GM23248 (cell line): ENCODE data around the gene RAG2. TPM values are rescaled to one million over a fixed set of nuclear protein-coding genes. Genes with fewer than 3 reads are reported as not detected.

Experiments
- DNase-seq: peaks from one replicate; pipeline ENCODE4 v3.0.0-alpha.2; 2015
- H2AFZ ChIP-seq: fragments of 200-600 bp; sonication (generic); 2 replicates; pipeline ENCODE4 v1.6.1; 2016; ENCODE audit warnings: antibody characterized with exemption
- H3F3A ChIP-seq: fragments of 200-600 bp; sonication (generic); 2 replicates; pipeline ENCODE4 v1.6.1; 2016; ENCODE audit warnings: mild to moderate bottlenecking, antibody characterized with exemption, mixed run types; ENCODE audit not compliant: insufficient read depth
- H3K27ac ChIP-seq: fragments of 200-600 bp; sonication (generic); 2 replicates; pipeline ENCODE4 v1.5.1; 2016; ENCODE audit warnings: mild to moderate bottlenecking
- H3K27me3 ChIP-seq: fragments of 200-600 bp; sonication (generic); replicated peaks from 2 replicates; pipeline ENCODE4 v1.6.1; 2016; ENCODE audit warnings: mild to moderate bottlenecking; ENCODE audit not compliant: insufficient read depth
- H3K36me3 ChIP-seq: fragments of 200-600 bp; sonication (generic); 2 replicates; pipeline ENCODE4 v1.6.1; 2016; ENCODE audit warnings: low read depth, mild to moderate bottlenecking
- H3K4me1 ChIP-seq: fragments of 200-600 bp; sonication (generic); 2 replicates; pipeline ENCODE4 v1.6.1; 2016; ENCODE audit warnings: mild to moderate bottlenecking; ENCODE audit not compliant: insufficient read depth
- H3K4me2 ChIP-seq: fragments of 200-600 bp; sonication (generic); one replicate; pipeline ENCODE4 v1.6.1; 2016; ENCODE audit warnings: mild to moderate bottlenecking; ENCODE audit not compliant: unreplicated experiment
- H3K4me3 ChIP-seq: fragments of 200-600 bp; sonication (generic); 2 replicates; pipeline ENCODE4 v1.5.1; 2016; ENCODE audit warnings: mild to moderate bottlenecking
- H3K79me2 ChIP-seq: fragments of 200-600 bp; sonication (generic); 2 replicates; pipeline ENCODE4 v1.6.1; 2016; ENCODE audit warnings: mild to moderate bottlenecking; ENCODE audit not compliant: insufficient read depth
- H3K9ac ChIP-seq: fragments of 200-600 bp; sonication (generic); 2 replicates; pipeline ENCODE4 v1.6.1; 2016; ENCODE audit warnings: mild to moderate bottlenecking
- H3K9me2 ChIP-seq: fragments of 200-600 bp; sonication (generic); 2 replicates; pipeline ENCODE4 v1.6.1; 2016; ENCODE audit warnings: mixed run types, mild to moderate bottlenecking, moderate library complexity; ENCODE audit not compliant: insufficient read depth
- H3K9me3 ChIP-seq: fragments of 200-600 bp; sonication (generic); one replicate; pipeline ENCODE4 v1.6.1; 2017; ENCODE audit warnings: low read depth
- H4K20me1 ChIP-seq: fragments of 200-600 bp; sonication (generic); 2 replicates; pipeline ENCODE4 v1.6.0; 2016; ENCODE audit not compliant: insufficient read depth
- EZH2 ChIP-seq: fragments of 200-600 bp; sonication (generic); IDR thresholded peaks from 2 replicates; pipeline ENCODE4 v1.6.1; 2018; ENCODE audit warnings: antibody characterized with exemption, mild to moderate bottlenecking; ENCODE audit not compliant: insufficient read depth, poor library complexity, severe bottlenecking
- EZH2phosphoT487 ChIP-seq: fragments of 200-600 bp; sonication (generic); IDR thresholded peaks from 2 replicates; pipeline ENCODE4 v1.6.1; 2018; ENCODE audit warnings: antibody characterized with exemption, moderate library complexity, mild to moderate bottlenecking, low read depth; ENCODE audit not compliant: insufficient read depth
- WGBS, 2 experiments: methylation state at CpG; one replicate each; pipeline ENCODE4 v1.1.6; 2015 to 2017; ENCODE audit warnings: low lambda C conversion rate in 2 of 2, low coverage in 1 of 2; ENCODE audit errors: missing lambda C conversion rate in 2 of 2; 5-methylcytosine and 5-hydroxymethylcytosine counted together
- in situ Hi-C: fragments of 300-500 bp; cut with MboI; formaldehyde crosslinking; loops from 2 replicates; pipeline ENCODE4 v1.15.0; 2020
- polyA plus RNA-seq: library from polyadenylated mRNA; unstranded; fragments of >200 nt; fragmentation: Nextera tagmentation; extraction: Ambion mirVana; gene quantifications from 2 replicates; pipeline ENCODE4 v1.2.1, GENCODE V29; 2016
- total RNA-seq: library from RNA; depleted of rRNA; stranded (reverse); fragments of >200 nt; shearing (Covaris generic); gene quantifications from 2 replicates; pipeline ENCODE4 v1.2.3, GENCODE V29; 2014; rRNA removed

Gene RAG2
- total RNA-seq (not detected in 2 replicates), polyA plus RNA-seq (not detected in 2 replicates)

- Histone ChIP-seq H3K4me3 (no peak within 1 kb of the TSS), H3K9me3 (no peaks in the 10 kb centered on the region), H3K9ac (no peak within 1 kb of the TSS), H3K36me3 (no peaks in the 10 kb centered on the region), H3K79me2 (no peaks in the 10 kb centered on the region), H3K27me3 (no peaks in the 10 kb centered on the region), H3K4me2 (no peak within 1 kb of the TSS), H3K9me2 (no peaks in the 10 kb centered on the region), H3F3A (0 out of 2 replicates have a peak, but pooled peaks cover 3% of the 10 kb centered on the region), H2AFZ (no peak within 1 kb of the TSS), H4K20me1 (no peaks in the 10 kb centered on the region), H3K27ac (no peak within 1 kb of the TSS), H3K4me1 (0 out of 2 replicates have a peak, but pooled peaks cover 7% of the 10 kb centered on the region)
- in situ Hi-C loops: no loop called here
- WGBS, 2 experiments: 63 to 68% methylated on average over 2 of the region's 2 CpGs
- TF ChIP-seq EZH2phosphoT487 (no peak), EZH2 (no peak)
- DNase-seq: no peak
Measured at GRCh38 chr11:36598051-36598450, at the start of gene RAG2. RAG2 (minus strand) TSS chr11:36598236; CDS start chr11:36594168, 4,068 bp downstream.

GRCh38 chr11:36638556-36638955, 40.5 kb upstream of the RAG2 start:
- DNase-seq: no peak
- WGBS, 2 experiments: 60 to 61% methylated on average over 2 of the region's 2 CpGs
- H3K9me2 ChIP-seq: no peaks in the 10 kb centered on the region
- H3K4me3 ChIP-seq: no peak overlapping the region
- no peaks in the 10 kb centered on the region for H3K36me3 ChIP-seq
- no peak overlapping the region for H2AFZ ChIP-seq
- TF ChIP-seq EZH2 (no peak), EZH2phosphoT487 (no peak)
- H4K20me1 ChIP-seq: no peaks in the 10 kb centered on the region
- H3K9me3 ChIP-seq: no peaks in the 10 kb centered on the region
- H3K9ac ChIP-seq: no peak overlapping the region
- no peaks in the 10 kb centered on the region for H3K4me1 ChIP-seq
- H3K27ac ChIP-seq: no peak overlapping the region
- no peaks in the 10 kb centered on the region for H3F3A ChIP-seq
- no peaks in the 10 kb centered on the region for H3K79me2 ChIP-seq
- in situ Hi-C loops: no loop called here
- no peak overlapping the region for H3K4me2 ChIP-seq
- no peaks in the 10 kb centered on the region for H3K27me3 ChIP-seq

- no peak overlapping the region for H3K9ac ChIP-seq
- no peaks in the 10 kb centered on the region for H3K9me2 ChIP-seq
- H3K79me2 ChIP-seq: no peaks in the 10 kb centered on the region
- no peaks in the 10 kb centered on the region for H3F3A ChIP-seq
- no peaks in the 10 kb centered on the region for H3K9me3 ChIP-seq
- H3K27me3 ChIP-seq: no peaks in the 10 kb centered on the region
- no peaks in the 10 kb centered on the region for H4K20me1 ChIP-seq
- H3K36me3 ChIP-seq: no peaks in the 10 kb centered on the region
- H3K4me2 ChIP-seq: no peak overlapping the region
- no peak overlapping the region for H3K4me3 ChIP-seq
- H3K27ac ChIP-seq: no peak overlapping the region
- in situ Hi-C loops: no loop called here
- 90 to 91% methylated on average over 4 of the region's 4 CpGs for WGBS, 2 experiments
- no peaks in the 10 kb centered on the region for H3K4me1 ChIP-seq
- H2AFZ ChIP-seq: no peak overlapping the region
- TF ChIP-seq EZH2phosphoT487 (no peak), EZH2 (no peak)
- DNase-seq: no peak
Measured at GRCh38 chr11:36635066-36635862, 37.2 kb upstream of the RAG2 start.

- Histone ChIP-seq H3K36me3 (no peaks in the 10 kb centered on the region), H3K27me3 (no peaks in the 10 kb centered on the region), H3K4me3 (no peak overlapping the region), H3K9me2 (no peaks in the 10 kb centered on the region), H3K4me1 (no peaks in the 10 kb centered on the region), H4K20me1 (no peaks in the 10 kb centered on the region), H3K27ac (no peak overlapping the region), H3K79me2 (no peaks in the 10 kb centered on the region), H3K4me2 (no peak overlapping the region), H3K9me3 (no peaks in the 10 kb centered on the region), H2AFZ (no peak overlapping the region), H3K9ac (no peak overlapping the region), H3F3A (no peaks in the 10 kb centered on the region)
- no peak for TF ChIP-seq EZH2
- no peak for TF ChIP-seq EZH2phosphoT487
- no peak for DNase-seq
- in situ Hi-C loops: no loop called here
- WGBS, 2 experiments: 84 to 85% methylated on average over 2 of the region's 2 CpGs
Measured at GRCh38 chr11:36631774-36632173, 33.7 kb upstream of the RAG2 start.
